ENCODE measurements around the gene SLC25A2. TPM values are rescaled to one million over a fixed set of nuclear protein-coding genes. Genes with fewer than 3 reads are reported as not detected.
"Not testable (repeated sequence)": the region's sequence is repeated elsewhere in the genome, so short reads cannot be mapped to it uniquely, and the experiment has no call there.

The SLC25A2 gene
- polyA plus RNA-seq (2013) = 0.09 TPM

DNA sequence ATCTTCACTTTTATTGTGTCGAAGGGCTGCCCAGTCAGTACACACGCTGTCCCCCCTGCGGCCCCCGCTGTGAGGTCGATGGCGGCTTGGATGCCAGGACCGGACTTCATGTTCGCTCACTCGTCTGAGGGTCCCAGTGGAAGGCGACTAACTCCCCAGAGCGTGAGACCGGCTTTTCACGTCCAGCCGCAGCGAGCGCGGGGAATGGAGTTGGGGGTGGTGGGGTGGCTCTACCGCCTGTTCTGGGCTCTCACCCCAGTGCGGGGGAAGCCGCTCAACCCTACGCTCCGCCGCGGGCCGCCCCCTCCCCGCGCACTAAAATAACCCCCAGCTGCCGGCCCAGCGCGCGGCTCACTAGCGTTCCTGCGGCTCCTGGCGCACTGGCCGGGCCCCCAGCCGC, at the start of gene SLC25A2:
TSS of gene SLC25A2 (minus strand) at position 294 of the 400 bp plus-strand sequence. CDS start at position 110, 184 bp downstream.
- ChIA-PET POLR2A (no interaction called here), CTCF (no interaction called here)
- Histone ChIP-seq H3K27ac (ENCODE audit: insufficient read depth in 1 of 2, low read depth in 1 of 2, low read length in 2 of 2, poor library complexity in 1 of 2, severe bottlenecking in 2 of 2) (no peak within 1 kb of the TSS), H3K4me3 (ENCODE audit: control insufficient read depth in 1 of 7, extremely low read depth in 1 of 7, insufficient read depth in 4 of 7, low read depth in 2 of 7, low read length in 6 of 7) (no peak within 1 kb of the TSS), H3K27me3 (replicated peaks in 2 of 5; ENCODE audit: control insufficient read depth in 4 of 5, insufficient read depth in 5 of 5, low read length in 4 of 5) (no peaks in the 10 kb centered on the region), H3K4me1 (ENCODE audit: control extremely low read depth in 1 of 4, control insufficient read depth in 4 of 4, insufficient read depth in 4 of 4, low read length in 3 of 4) (no peaks in the 10 kb centered on the region), H3K36me3 (ENCODE audit: control insufficient read depth in 4 of 4, insufficient read depth in 4 of 4, low read length in 3 of 4) (peaks cover 0 to 2% (median 0%) of the 10 kb centered on the region in 4 experiments), H3K9me3 (ENCODE audit: control extremely low read depth in 1 of 5, control insufficient read depth in 4 of 5, insufficient read depth in 2 of 5, low read depth in 1 of 5, low read length in 4 of 5) (peaks cover 10 to 81% (median 58%) of the 10 kb centered on the region in 5 experiments)
- no peak for DNase-seq
- 68% methylated on average over 27 of the region's 36 CpGs for WGBS (ENCODE audit: insufficient coverage)

- no peak for DNase-seq
- CTCF ChIA-PET = interaction anchor here (1.8 kb wide), 1 partner anchor 206 kb away, joined by 7 read pairs; no protein-coding TSS in a partner anchor
- Histone ChIP-seq H3K9me3 (ENCODE audit: control extremely low read depth in 1 of 5, control insufficient read depth in 4 of 5, insufficient read depth in 2 of 5, low read depth in 1 of 5, low read length in 4 of 5) (peaks cover 14 to 73% (median 48%) of the 10 kb centered on the region in 5 experiments), H3K4me3 (ENCODE audit: control insufficient read depth in 1 of 7, extremely low read depth in 1 of 7, insufficient read depth in 4 of 7, low read depth in 2 of 7, low read length in 6 of 7) (no peak overlapping the region), H3K36me3 (ENCODE audit: control insufficient read depth in 4 of 4, insufficient read depth in 4 of 4, low read length in 3 of 4) (peaks cover 0 to 6% (median 0%) of the 10 kb centered on the region in 4 experiments), H3K27me3 (replicated peaks in 2 of 5; ENCODE audit: control insufficient read depth in 4 of 5, insufficient read depth in 5 of 5, low read length in 4 of 5) (peaks cover 20 to 82% (median 34%) of the 10 kb centered on the region in 5 experiments), H3K27ac (ENCODE audit: insufficient read depth in 1 of 2, low read depth in 1 of 2, low read length in 2 of 2, poor library complexity in 1 of 2, severe bottlenecking in 2 of 2) (no peak overlapping the region), H3K4me1 (ENCODE audit: control extremely low read depth in 1 of 4, control insufficient read depth in 4 of 4, insufficient read depth in 4 of 4, low read length in 3 of 4) (peaks cover 0 to 3% (median 0%) of the 10 kb centered on the region in 4 experiments)
- 30% methylated on average over 17 of the region's 36 CpGs for WGBS (ENCODE audit: insufficient coverage)
- POLR2A ChIA-PET = no interaction called here
These were observed 47.7 kb upstream of the SLC25A2 start for GRCh38 chr5:141351591-141351990.

DNA sequence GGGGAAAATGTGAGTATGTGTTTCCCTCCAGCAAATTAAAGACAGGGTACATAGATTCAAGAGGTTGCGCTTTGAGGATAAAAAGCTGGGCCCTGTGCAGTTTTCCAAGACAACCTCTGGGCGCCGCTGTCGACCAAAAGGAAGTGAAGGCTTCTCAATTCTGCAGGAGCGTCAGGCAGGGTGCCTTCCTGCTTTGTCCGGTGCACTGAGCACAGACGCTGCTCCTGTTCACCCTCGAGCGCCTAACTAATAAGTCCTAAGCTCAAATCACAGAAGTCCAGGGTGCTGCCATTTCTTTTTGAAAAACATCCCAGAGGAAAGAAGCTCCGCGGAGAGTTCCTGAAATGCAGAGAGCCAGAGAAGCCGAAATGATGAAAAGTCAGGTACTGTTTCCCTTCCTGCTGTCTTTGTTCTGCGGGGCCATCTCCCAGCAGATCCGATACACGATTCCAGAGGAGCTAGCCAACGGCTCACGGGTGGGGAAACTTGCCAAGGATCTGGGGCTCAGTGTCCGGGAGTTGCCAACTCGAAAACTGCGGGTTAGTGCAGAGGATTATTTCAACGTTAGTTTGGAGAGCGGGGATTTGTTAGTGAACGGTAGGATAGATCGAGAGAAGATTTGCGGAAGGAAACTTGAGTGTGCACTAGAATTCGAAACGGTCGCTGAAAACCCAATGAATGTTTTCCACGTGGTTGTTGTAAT, 46.2 kb upstream of the SLC25A2 start, which contains the start of gene PCDHGB1:
TSS of gene PCDHGB1 (plus strand) at position 183 of the 703 bp plus-strand sequence. CDS start at position 345, 162 bp downstream.
- H3K27me3 ChIP-seq (replicated peaks in 2 of 5; ENCODE audit: control insufficient read depth in 4 of 5, insufficient read depth in 5 of 5, low read length in 4 of 5) = peaks cover 19 to 77% (median 23%) of the 10 kb centered on the region in 5 experiments
- ChIA-PET POLR2A (no interaction called here), CTCF (interaction anchor here (1.8 kb wide), 1 partner anchor 207 kb away, joined by 7 read pairs; no protein-coding TSS in a partner anchor)
- WGBS (ENCODE audit: insufficient coverage) = 23% methylated on average over 29 of the region's 29 CpGs
- H3K9me3 ChIP-seq (ENCODE audit: control extremely low read depth in 1 of 5, control insufficient read depth in 4 of 5, insufficient read depth in 2 of 5, low read depth in 1 of 5, low read length in 4 of 5) = peaks cover 14 to 63% (median 40%) of the 10 kb centered on the region in 5 experiments
- peaks cover 0 to 6% (median 0%) of the 10 kb centered on the region in 4 experiments for H3K36me3 ChIP-seq (ENCODE audit: control insufficient read depth in 4 of 4, insufficient read depth in 4 of 4, low read length in 3 of 4)
- H3K4me1 ChIP-seq (ENCODE audit: control extremely low read depth in 1 of 4, control insufficient read depth in 4 of 4, insufficient read depth in 4 of 4, low read length in 3 of 4) = no peaks in the 10 kb centered on the region
- no peak within 1 kb of the TSS for H3K27ac ChIP-seq (ENCODE audit: insufficient read depth in 1 of 2, low read depth in 1 of 2, low read length in 2 of 2, poor library complexity in 1 of 2, severe bottlenecking in 2 of 2)
- DNase-seq = peak; percentile 17 to 60 (median 47)
- peak within 1 kb of the TSS in 4 of 7 experiments; percentile 4 to 55 (median 18) for H3K4me3 ChIP-seq (ENCODE audit: control insufficient read depth in 1 of 7, extremely low read depth in 1 of 7, insufficient read depth in 4 of 7, low read depth in 2 of 7, low read length in 6 of 7)

DNA sequence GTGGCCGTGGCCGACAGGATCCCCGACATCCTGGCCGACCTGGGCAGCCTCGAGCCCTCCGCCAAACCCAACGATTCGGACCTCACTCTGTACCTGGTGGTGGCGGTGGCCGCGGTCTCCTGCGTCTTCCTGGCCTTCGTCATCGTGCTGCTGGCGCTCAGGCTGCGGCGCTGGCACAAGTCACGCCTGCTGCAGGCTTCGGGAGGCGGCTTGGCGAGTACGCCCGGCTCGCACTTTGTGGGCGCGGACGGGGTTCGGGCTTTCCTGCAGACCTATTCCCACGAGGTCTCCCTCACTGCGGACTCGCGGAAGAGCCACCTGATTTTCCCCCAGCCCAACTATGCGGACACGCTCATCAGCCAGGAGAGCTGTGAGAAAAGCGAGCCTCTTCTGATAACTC, 42.2 kb upstream of the SLC25A2 start:
- POLR2A ChIA-PET; H3K4me1 ChIP-seq (ENCODE audit: control extremely low read depth in 1 of 4, control insufficient read depth in 4 of 4, insufficient read depth in 4 of 4, low read length in 3 of 4); DNase-seq; H3K36me3 ChIP-seq (ENCODE audit: control insufficient read depth in 4 of 4, insufficient read depth in 4 of 4, low read length in 3 of 4); H3K4me3 ChIP-seq (ENCODE audit: control insufficient read depth in 1 of 7, extremely low read depth in 1 of 7, insufficient read depth in 4 of 7, low read depth in 2 of 7, low read length in 6 of 7); H3K27ac ChIP-seq (ENCODE audit: insufficient read depth in 1 of 2, low read depth in 1 of 2, low read length in 2 of 2, poor library complexity in 1 of 2, severe bottlenecking in 2 of 2); CTCF ChIA-PET: not testable (repeated sequence)
- 35% methylated on average over 6 of the region's 35 CpGs for WGBS (ENCODE audit: insufficient coverage)
- Histone ChIP-seq H3K9me3 (ENCODE audit: control extremely low read depth in 1 of 5, control insufficient read depth in 4 of 5, insufficient read depth in 2 of 5, low read depth in 1 of 5, low read length in 4 of 5) (peaks cover 20 to 58% (median 36%) of the 10 kb centered on the region in 5 experiments), H3K27me3 (replicated peaks in 2 of 5; ENCODE audit: control insufficient read depth in 4 of 5, insufficient read depth in 5 of 5, low read length in 4 of 5) (peaks cover 17 to 79% (median 20%) of the 10 kb centered on the region in 5 experiments)

- 24% methylated on average over 16 of the region's 20 CpGs for WGBS (ENCODE audit: insufficient coverage)
These were observed 41.5 kb upstream of the SLC25A2 start for GRCh38 chr5:141345327-141345726.

GRCh38 chr5:141343953-141344463, 40.2 kb upstream of the SLC25A2 start:
- H3K27me3 ChIP-seq (replicated peaks in 2 of 5; ENCODE audit: control insufficient read depth in 4 of 5, insufficient read depth in 5 of 5, low read length in 4 of 5) = peaks cover 17 to 82% (median 22%) of the 10 kb centered on the region in 5 experiments
- no peaks in the 10 kb centered on the region for H3K4me1 ChIP-seq (ENCODE audit: control extremely low read depth in 1 of 4, control insufficient read depth in 4 of 4, insufficient read depth in 4 of 4, low read length in 3 of 4)
- WGBS (ENCODE audit: insufficient coverage) = 24% methylated on average over 27 of the region's 31 CpGs
- peaks cover 17 to 63% (median 37%) of the 10 kb centered on the region in 5 experiments for H3K9me3 ChIP-seq (ENCODE audit: control extremely low read depth in 1 of 5, control insufficient read depth in 4 of 5, insufficient read depth in 2 of 5, low read depth in 1 of 5, low read length in 4 of 5)
- H3K4me3 ChIP-seq (ENCODE audit: control insufficient read depth in 1 of 7, extremely low read depth in 1 of 7, insufficient read depth in 4 of 7, low read depth in 2 of 7, low read length in 6 of 7) = peak overlapping the region in 4 of 7 experiments; percentile 6 to 51 (median 10)
- CTCF ChIA-PET = interaction anchor here (1.0 to 2.6 kb wide), 4 partner anchors 9 to 26 kb away, joined by 3 to 7 read pairs (median 4); partner anchors contain the start of gene TAF7
- H3K36me3 ChIP-seq (ENCODE audit: control insufficient read depth in 4 of 4, insufficient read depth in 4 of 4, low read length in 3 of 4) = peaks cover 0 to 9% (median 0%) of the 10 kb centered on the region in 4 experiments
- no peak overlapping the region for H3K27ac ChIP-seq (ENCODE audit: insufficient read depth in 1 of 2, low read depth in 1 of 2, low read length in 2 of 2, poor library complexity in 1 of 2, severe bottlenecking in 2 of 2)
- POLR2A ChIA-PET = no interaction called here
- DNase-seq = no peak

More at GRCh38 chr5:141345327-141345726, 41.5 kb upstream of the SLC25A2 start:
- no peaks in the 10 kb centered on the region for H3K4me1 ChIP-seq (ENCODE audit: control extremely low read depth in 1 of 4, control insufficient read depth in 4 of 4, insufficient read depth in 4 of 4, low read length in 3 of 4)
- peaks cover 13 to 79% (median 14%) of the 10 kb centered on the region in 5 experiments for H3K27me3 ChIP-seq (replicated peaks in 2 of 5; ENCODE audit: control insufficient read depth in 4 of 5, insufficient read depth in 5 of 5, low read length in 4 of 5)
- peaks cover 14 to 58% (median 33%) of the 10 kb centered on the region in 5 experiments for H3K9me3 ChIP-seq (ENCODE audit: control extremely low read depth in 1 of 5, control insufficient read depth in 4 of 5, insufficient read depth in 2 of 5, low read depth in 1 of 5, low read length in 4 of 5)
- H3K27ac ChIP-seq (ENCODE audit: insufficient read depth in 1 of 2, low read depth in 1 of 2, low read length in 2 of 2, poor library complexity in 1 of 2, severe bottlenecking in 2 of 2) = no peak overlapping the region
- POLR2A ChIA-PET = no interaction called here
- no peak overlapping the region for H3K4me3 ChIP-seq (ENCODE audit: control insufficient read depth in 1 of 7, extremely low read depth in 1 of 7, insufficient read depth in 4 of 7, low read depth in 2 of 7, low read length in 6 of 7)
- CTCF ChIA-PET = no interaction called here
- no peak for DNase-seq
- H3K36me3 ChIP-seq (ENCODE audit: control insufficient read depth in 4 of 4, insufficient read depth in 4 of 4, low read length in 3 of 4) = peaks cover 0 to 6% (median 0%) of the 10 kb centered on the region in 4 experiments
